Panc1 (cell line): ENCODE measurements around the gene TANK. TPM values are rescaled to one million over a fixed set of nuclear protein-coding genes. Genes with fewer than 3 reads are reported as not detected.

Experiments
- ATAC-seq: fragments of 200-7000 bp; cut with Tn5 transposase; 2 replicates; pipeline ENCODE4 v1.9.1; 2020; ENCODE audit warnings: mild to moderate bottlenecking, moderate library complexity
- BruUV-seq: library from RNA; stranded (reverse); fragments of 400-500 nt; replicated peaks from 2 replicates; lab custom pipeline; 2021; lab: Mats Ljungman, UMichigan
- CTCF ChIA-PET: fragments of 300-600 bp; sonication (Branson Sonifier 250); formaldehyde crosslinking; loops from one replicate; lab custom pipeline; 2022; ENCODE audit warnings: antibody characterized with exemption; lab: Charles Lee
- POLR2A ChIA-PET: fragments of 300-600 bp; sonication (Branson Sonifier 250); formaldehyde crosslinking; loops from one replicate; lab custom pipeline; 2022; ENCODE audit warnings: antibody characterized with exemption; lab: Charles Lee
- DNase-seq: peaks from one replicate; pipeline ENCODE4 v3.0.0-alpha.2; 2010; ENCODE audit warnings: low read depth, low spot score
- H3K27ac ChIP-seq: 2 replicates; pipeline ENCODE4 v1.5.1; 2011; ENCODE audit warnings: mild to moderate bottlenecking, low read length, inconsistent platforms
- H3K27me3 ChIP-seq: fragments of 200-500 bp; sonication (Bioruptor generic); 2 replicates; pipeline ENCODE4 v1.6.0; 2014; ENCODE audit warnings: low read length, inconsistent platforms; ENCODE audit not compliant: control insufficient read depth, insufficient read depth
- H3K36me3 ChIP-seq: fragments of 200-500 bp; sonication (Bioruptor generic); 2 replicates; pipeline ENCODE4 v1.5.1; 2014; ENCODE audit warnings: inconsistent platforms, mild to moderate bottlenecking, low read length, moderate library complexity; ENCODE audit not compliant: control insufficient read depth, insufficient read depth
- H3K4me1 ChIP-seq: 2 replicates; pipeline ENCODE4 v1.5.1; 2011; ENCODE audit warnings: inconsistent platforms, mild to moderate bottlenecking, low read length, moderate library complexity; ENCODE audit not compliant: control insufficient read depth, insufficient read depth
- H3K4me3 ChIP-seq, 2 experiments: 2 replicates each; pipeline ENCODE4 v1.5.1; 2011 to 2012; ENCODE audit warnings: low read depth in 2 of 2, low read length in 2 of 2, mild to moderate bottlenecking in 2 of 2, inconsistent platforms in 1 of 2, moderate library complexity in 1 of 2
- H3K9me3 ChIP-seq: fragments of 200-500 bp; sonication (Bioruptor generic); 2 replicates; pipeline ENCODE4 v1.5.1; 2014; ENCODE audit warnings: low read depth, mild to moderate bottlenecking, inconsistent platforms, low read length, moderate library complexity; ENCODE audit not compliant: control insufficient read depth, insufficient read depth
- CTCF ChIP-seq: fragments of 450-650 bp; IDR thresholded peaks from 2 replicates; pipeline ENCODE4 v1.5.1; 2017; ENCODE audit warnings: mild to moderate bottlenecking
- POLR2AphosphoS5 ChIP-seq: IDR thresholded peaks from 2 replicates; pipeline ENCODE4 v1.6.1; 2012; ENCODE audit warnings: mild to moderate bottlenecking, low read depth, low read length, moderate library complexity
- REST ChIP-seq, 2 experiments: IDR thresholded peaks; 2 replicates each; pipeline ENCODE4 v1.6.1; 2011 to 2012; ENCODE audit warnings: low read depth in 2 of 2, control low read depth in 1 of 2, low read length in 1 of 2, mild to moderate bottlenecking in 1 of 2, moderate library complexity in 1 of 2; ENCODE audit not compliant: insufficient read depth in 1 of 2
- SIN3A ChIP-seq: IDR thresholded peaks from 2 replicates; pipeline ENCODE4 v1.6.1; 2012; ENCODE audit warnings: low read depth, mild to moderate bottlenecking, low read length, moderate library complexity, borderline replicate concordance; ENCODE audit not compliant: insufficient read depth
- TCF7L2 ChIP-seq: IDR thresholded peaks from 2 replicates; pipeline ENCODE4 v1.6.1; 2011; ENCODE audit warnings: mild to moderate bottlenecking, low read depth, low read length, inconsistent platforms
- in situ Hi-C: cut with HindIII; loops from 2 replicates; pipeline ENCODE4 v1.10.0; 2016; ENCODE audit warnings: low sequenced_read_pairs, low pct_unique_long_range_greater_than_20kb
- intact Hi-C: fragments of 100-400 bp; cut with micrococcal nuclease; formaldehyde crosslinking; loops from one replicate; pipeline ENCODE4 v1.10.0; 2022; ENCODE audit not compliant: unreplicated experiment
- total RNA-seq: library from RNA; stranded (reverse); gene quantifications from one replicate; pipeline ENCODE4 v1.2.1, GENCODE V29; 2021; ENCODE audit not compliant: unreplicated experiment

The TANK gene
- total RNA-seq, 1 experiment from 2014 or later, result 36.0 TPM

GRCh38 chr2:161141033-161141432 is 19.2 kb upstream of the TANK start:
- Histone ChIP-seq H3K9me3 (no peaks in the 10 kb centered on the region), H3K27me3 (no peaks in the 10 kb centered on the region), H3K4me3 (no peak overlapping the region), H3K4me1 (peaks cover 16% of the 10 kb centered on the region; the same call in 1 of the 2 replicates), H3K36me3 (no peaks in the 10 kb centered on the region), H3K27ac (no peak overlapping the region)
- ATAC-seq (no peak), DNase-seq (no peak)
- TF ChIP-seq CTCF (no peak), REST (IDR thresholded peaks at IDR 0.05; ENCODE audit: insufficient read depth in 1 of 2, low read depth in 2 of 2, low read length in 1 of 2) (no peak), POLR2AphosphoS5 (no peak), SIN3A (no peak), TCF7L2 (no peak)
- intact Hi-C loops (no loop called here), in situ Hi-C loops (no loop called here)
- BruUV-seq, result no TSS peak
- CTCF ChIA-PET, result no interaction called here
- POLR2A ChIA-PET, result no interaction called here

- DNase-seq, result no peak
- ChIA-PET CTCF (no interaction called here), POLR2A (no interaction called here)
- no peak for ATAC-seq
- no peak for TF ChIP-seq TCF7L2
- no peak for TF ChIP-seq REST (IDR thresholded peaks at IDR 0.05; ENCODE audit: insufficient read depth in 1 of 2, low read depth in 2 of 2, low read length in 1 of 2)
- no peak for TF ChIP-seq POLR2AphosphoS5
- no peak for TF ChIP-seq SIN3A
- TF ChIP-seq CTCF, result no peak
- no peak overlapping the region for H3K4me3 ChIP-seq
- intact Hi-C loops (no loop called here), in situ Hi-C loops (no loop called here)
- no peak overlapping the region for H3K27ac ChIP-seq
- no peaks in the 10 kb centered on the region for H3K36me3 ChIP-seq
- no peaks in the 10 kb centered on the region for H3K27me3 ChIP-seq
- BruUV-seq, result no TSS peak
- peaks cover 16% of the 10 kb centered on the region; the same call in 1 of the 2 replicates for H3K9me3 ChIP-seq
- H3K4me1 ChIP-seq, result no peaks in the 10 kb centered on the region
Measured at GRCh38 chr2:161146209-161146775, 13.9 kb upstream of the TANK start.
